HepG2 (cell line): ENCODE data around the gene SLC5A10. TPM values are rescaled to one million over a fixed set of nuclear protein-coding genes. Genes with fewer than 3 reads are reported as not detected.
A peak's percentile ranks its signal among the peaks of the same experiment; 100 is the strongest.

ENCODE experiments used
- BORCS8-MEF2B ChIP-seq: sonication (generic); formaldehyde crosslinking; IDR thresholded peaks from 2 replicates; pipeline ENCODE4 v1.8.0; 2022; ENCODE audit warnings: mild to moderate bottlenecking, missing genetic modification reagents
- ISL2 ChIP-seq: sonication (generic); formaldehyde crosslinking; IDR thresholded peaks from 2 replicates; pipeline ENCODE4 v1.5.0; 2020; ENCODE audit warnings: missing genetic modification reagents
- MTA3 ChIP-seq: sonication (generic); formaldehyde crosslinking; IDR thresholded peaks from 2 replicates; pipeline ENCODE4 v1.4.0; 2020; ENCODE audit warnings: missing genetic modification reagents
- NFIB ChIP-seq: sonication (generic); formaldehyde crosslinking; IDR thresholded peaks from 2 replicates; pipeline ENCODE4 v1.9.0; 2021; ENCODE audit warnings: missing genetic modification reagents, mild to moderate bottlenecking, borderline replicate concordance
- PATZ1 ChIP-seq: sonication (generic); formaldehyde crosslinking; IDR thresholded peaks from 2 replicates; pipeline ENCODE4 v1.4.0; 2020; ENCODE audit warnings: missing genetic modification reagents
- TBX2 ChIP-seq: sonication (generic); formaldehyde crosslinking; IDR thresholded peaks from 2 replicates; pipeline ENCODE4 v1.5.0; 2020; ENCODE audit warnings: missing genetic modification reagents, mild to moderate bottlenecking, borderline replicate concordance
- ZBTB33 ChIP-seq: sonication (generic); formaldehyde crosslinking; IDR thresholded peaks from 2 replicates; pipeline ENCODE4 v1.4.0; 2020; ENCODE audit warnings: missing genetic modification reagents
- ZNF251 ChIP-seq: sonication (generic); formaldehyde crosslinking; IDR thresholded peaks from 2 replicates; pipeline ENCODE4 v1.9.0; 2021; ENCODE audit warnings: mild to moderate bottlenecking, missing genetic modification reagents
- ZNF263 ChIP-seq: sonication (generic); formaldehyde crosslinking; IDR thresholded peaks from 2 replicates; pipeline ENCODE4 v1.4.0; 2020; ENCODE audit warnings: missing genetic modification reagents
- ZNF317 ChIP-seq: sonication (generic); formaldehyde crosslinking; IDR thresholded peaks from 2 replicates; pipeline ENCODE4 v1.5.0; 2020; ENCODE audit warnings: mild to moderate bottlenecking, missing genetic modification reagents
- ZNF687 ChIP-seq: sonication (generic); formaldehyde crosslinking; IDR thresholded peaks from 2 replicates; pipeline ENCODE4 v1.5.1; 2020; ENCODE audit warnings: mild to moderate bottlenecking, missing genetic modification reagents, moderate library complexity
- polyA plus RNA-seq, 8 experiments: library from polyadenylated mRNA; depleted of rRNA in 3 of 8; stranded (reverse) in 7 of 8; unstranded in 1 of 8; fragments of >200 nt; fragmentation: Illumina TruSeq in 4 of 8; extraction: Trizol in 4 of 8; gene quantifications; 2 replicates each; pipeline versions ENCODE4 v1.2.1 to v1.2.3, GENCODE V29; 2011 to 2016; ENCODE audit warnings: low read depth in 4 of 8, missing spikeins in 1 of 8, mixed read lengths in 1 of 8; ENCODE audit not compliant: insufficient read depth in 1 of 8
- total RNA-seq, 5 experiments: library from RNA; depleted of rRNA; stranded (reverse); fragments of >200 nt; fragmentation: Illumina TruSeq; extraction: Trizol; gene quantifications; 2 replicates each; pipeline ENCODE4 v1.2.3, GENCODE V29; 2016; ENCODE audit warnings: low read depth in 1 of 5
- TF ChIP-seq, protein P1 (sequence below): sonication (generic); formaldehyde crosslinking; IDR thresholded peaks from 2 replicates; pipeline ENCODE4 v1.5.0; 2020; ENCODE audit warnings: missing genetic modification reagents
- TF ChIP-seq, protein P2 (sequence below): sonication (generic); formaldehyde crosslinking; IDR thresholded peaks from 2 replicates; pipeline ENCODE4 v1.9.0; 2021; ENCODE audit warnings: missing genetic modification reagents, mild to moderate bottlenecking, borderline replicate concordance
- TF ChIP-seq, protein P3 (sequence below): sonication (generic); formaldehyde crosslinking; IDR thresholded peaks from 2 replicates; pipeline ENCODE4 v1.4.0; 2020; ENCODE audit warnings: missing genetic modification reagents

Gene SLC5A10
- total and polyA plus RNA-seq, 2 of the 13 experiments (the other 11 are each of a cell fraction or from before 2014, with no cell fraction given): 0.05 TPM; not detected in 1

- TF ChIP-seq ZBTB33: no peak
- 0 out of 2 replicates have a peak, but pooled peaks have one; percentile 29 for TF ChIP-seq PATZ1 (CRISPR knock-in tag)
- TF ChIP-seq, protein P1, sequence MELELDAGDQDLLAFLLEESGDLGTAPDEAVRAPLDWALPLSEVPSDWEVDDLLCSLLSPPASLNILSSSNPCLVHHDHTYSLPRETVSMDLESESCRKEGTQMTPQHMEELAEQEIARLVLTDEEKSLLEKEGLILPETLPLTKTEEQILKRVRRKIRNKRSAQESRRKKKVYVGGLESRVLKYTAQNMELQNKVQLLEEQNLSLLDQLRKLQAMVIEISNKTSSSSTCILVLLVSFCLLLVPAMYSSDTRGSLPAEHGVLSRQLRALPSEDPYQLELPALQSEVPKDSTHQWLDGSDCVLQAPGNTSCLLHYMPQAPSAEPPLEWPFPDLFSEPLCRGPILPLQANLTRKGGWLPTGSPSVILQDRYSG (CRISPR knock-in tag): no peak
- TF ChIP-seq MTA3 (CRISPR knock-in tag): no peak
- 0 out of 2 replicates have a peak, but pooled peaks have one; percentile 41 for TF ChIP-seq TBX2 (CRISPR knock-in tag)
- TF ChIP-seq ZNF263 (CRISPR knock-in tag): 0 out of 2 replicates have a peak, but pooled peaks have one; percentile 25
- no peak for TF ChIP-seq ISL2 (CRISPR knock-in tag)
- TF ChIP-seq ZNF251 (CRISPR knock-in tag): no peak
- TF ChIP-seq ZNF317 (CRISPR knock-in tag): 0 out of 2 replicates have a peak, but pooled peaks have one; percentile 17
- TF ChIP-seq, protein P2, sequence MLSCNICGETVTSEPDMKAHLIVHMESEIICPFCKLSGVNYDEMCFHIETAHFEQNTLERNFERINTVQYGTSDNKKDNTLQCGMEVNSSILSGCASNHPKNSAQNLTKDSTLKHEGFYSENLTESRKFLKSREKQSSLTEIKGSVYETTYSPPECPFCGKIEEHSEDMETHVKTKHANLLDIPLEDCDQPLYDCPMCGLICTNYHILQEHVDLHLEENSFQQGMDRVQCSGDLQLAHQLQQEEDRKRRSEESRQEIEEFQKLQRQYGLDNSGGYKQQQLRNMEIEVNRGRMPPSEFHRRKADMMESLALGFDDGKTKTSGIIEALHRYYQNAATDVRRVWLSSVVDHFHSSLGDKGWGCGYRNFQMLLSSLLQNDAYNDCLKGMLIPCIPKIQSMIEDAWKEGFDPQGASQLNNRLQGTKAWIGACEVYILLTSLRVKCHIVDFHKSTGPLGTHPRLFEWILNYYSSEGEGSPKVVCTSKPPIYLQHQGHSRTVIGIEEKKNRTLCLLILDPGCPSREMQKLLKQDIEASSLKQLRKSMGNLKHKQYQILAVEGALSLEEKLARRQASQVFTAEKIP: no peak
- TF ChIP-seq, protein P3, sequence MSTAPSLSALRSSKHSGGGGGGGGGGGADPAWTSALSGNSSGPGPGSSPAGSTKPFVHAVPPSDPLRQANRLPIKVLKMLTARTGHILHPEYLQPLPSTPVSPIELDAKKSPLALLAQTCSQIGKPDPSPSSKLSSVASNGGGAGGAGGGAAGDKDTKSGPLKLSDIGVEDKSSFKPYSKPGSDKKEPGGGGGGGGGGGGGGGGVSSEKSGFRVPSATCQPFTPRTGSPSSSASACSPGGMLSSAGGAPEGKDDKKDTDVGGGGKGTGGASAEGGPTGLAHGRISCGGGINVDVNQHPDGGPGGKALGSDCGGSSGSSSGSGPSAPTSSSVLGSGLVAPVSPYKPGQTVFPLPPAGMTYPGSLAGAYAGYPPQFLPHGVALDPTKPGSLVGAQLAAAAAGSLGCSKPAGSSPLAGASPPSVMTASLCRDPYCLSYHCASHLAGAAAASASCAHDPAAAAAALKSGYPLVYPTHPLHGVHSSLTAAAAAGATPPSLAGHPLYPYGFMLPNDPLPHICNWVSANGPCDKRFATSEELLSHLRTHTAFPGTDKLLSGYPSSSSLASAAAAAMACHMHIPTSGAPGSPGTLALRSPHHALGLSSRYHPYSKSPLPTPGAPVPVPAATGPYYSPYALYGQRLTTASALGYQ: no peak
- TF ChIP-seq BORCS8-MEF2B (CRISPR knock-in tag): 0 out of 2 replicates have a peak, but pooled peaks have one; percentile 17
- no peak for TF ChIP-seq NFIB (CRISPR knock-in tag)
- TF ChIP-seq ZNF687 (CRISPR knock-in tag): peak; percentile 29; the same call in 1 of the 2 replicates
Measured at GRCh38 chr17:18968945-18969887, 17.3 kb downstream of the SLC5A10 start (continued).
